Measurements from ENCODE around the gene RHBDL1.
A peak's percentile ranks its signal among the peaks of the same experiment; 100 is the strongest.

RHBDL1 gene

GRCh38 chr16:672851-673250 is 2.6 kb upstream of the RHBDL1 start:
- Histone ChIP-seq H3K27ac (no peak overlapping the region), H3K4me3 (ENCODE audit: low read depth, low read length) (no peak overlapping the region), H3K36me3 (ENCODE audit: control insufficient read depth, insufficient read depth, low read length) (no peaks in the 10 kb centered on the region)

DNA sequence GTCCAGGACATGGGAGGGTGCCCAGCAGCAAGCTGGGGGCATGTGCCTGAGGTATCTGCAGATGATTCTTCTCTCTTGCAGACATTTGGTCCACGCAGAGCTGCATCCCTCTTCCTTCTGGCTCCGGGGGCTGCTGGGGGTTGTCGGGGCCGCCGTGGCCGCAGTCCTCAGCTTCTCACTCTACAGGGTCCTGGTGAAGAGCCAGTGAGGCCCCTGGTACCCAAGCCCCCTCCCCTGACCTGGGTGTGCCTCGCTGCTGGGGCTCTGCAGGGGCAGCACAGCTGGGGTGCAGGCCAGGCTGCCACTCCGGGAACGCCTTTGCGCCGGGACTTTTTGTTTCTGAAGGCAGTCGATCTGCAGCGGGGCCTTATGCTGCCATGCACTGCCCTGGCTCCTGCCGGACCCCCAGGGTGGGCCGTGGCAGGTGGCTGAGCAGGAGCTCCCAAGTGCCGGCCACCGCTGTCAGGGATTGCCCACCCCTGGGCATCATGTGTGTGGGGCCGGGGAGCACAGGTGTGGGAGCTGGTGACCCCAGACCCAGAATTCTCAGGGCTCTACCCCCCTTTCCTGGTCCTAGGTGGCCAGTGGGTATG is 2.0 kb upstream of the RHBDL1 start:
- H3K4me1 ChIP-seq, result peaks cover 3% of the 10 kb centered on the region
- H3K4me3 ChIP-seq (ENCODE audit: low read depth, low read length), result no peak overlapping the region
- no peak overlapping the region for H2AFZ ChIP-seq
- no peak overlapping the region for H3K4me2 ChIP-seq (ENCODE audit: low read length)
- no peaks in the 10 kb centered on the region for H3K79me2 ChIP-seq
- H3K27ac ChIP-seq, result no peak overlapping the region
- H3K9ac ChIP-seq, result no peak overlapping the region
- H3K9me3 ChIP-seq (ENCODE audit: control insufficient read depth, low read length), result no peaks in the 10 kb centered on the region
- H3K36me3 ChIP-seq (ENCODE audit: control insufficient read depth, insufficient read depth, low read length), result no peaks in the 10 kb centered on the region
- TF ChIP-seq, protein P1, sequence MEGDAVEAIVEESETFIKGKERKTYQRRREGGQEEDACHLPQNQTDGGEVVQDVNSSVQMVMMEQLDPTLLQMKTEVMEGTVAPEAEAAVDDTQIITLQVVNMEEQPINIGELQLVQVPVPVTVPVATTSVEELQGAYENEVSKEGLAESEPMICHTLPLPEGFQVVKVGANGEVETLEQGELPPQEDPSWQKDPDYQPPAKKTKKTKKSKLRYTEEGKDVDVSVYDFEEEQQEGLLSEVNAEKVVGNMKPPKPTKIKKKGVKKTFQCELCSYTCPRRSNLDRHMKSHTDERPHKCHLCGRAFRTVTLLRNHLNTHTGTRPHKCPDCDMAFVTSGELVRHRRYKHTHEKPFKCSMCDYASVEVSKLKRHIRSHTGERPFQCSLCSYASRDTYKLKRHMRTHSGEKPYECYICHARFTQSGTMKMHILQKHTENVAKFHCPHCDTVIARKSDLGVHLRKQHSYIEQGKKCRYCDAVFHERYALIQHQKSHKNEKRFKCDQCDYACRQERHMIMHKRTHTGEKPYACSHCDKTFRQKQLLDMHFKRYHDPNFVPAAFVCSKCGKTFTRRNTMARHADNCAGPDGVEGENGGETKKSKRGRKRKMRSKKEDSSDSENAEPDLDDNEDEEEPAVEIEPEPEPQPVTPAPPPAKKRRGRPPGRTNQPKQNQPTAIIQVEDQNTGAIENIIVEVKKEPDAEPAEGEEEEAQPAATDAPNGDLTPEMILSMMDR (IDR thresholded peaks at IDR 0.05), result no peak
- H3K27me3 ChIP-seq (ENCODE audit: control insufficient read depth, insufficient read depth, low read length), result no peaks in the 10 kb centered on the region

More at GRCh38 chr16:672851-673250, 2.6 kb upstream of the RHBDL1 start:
- H3K27me3 ChIP-seq (ENCODE audit: control insufficient read depth, insufficient read depth, low read length), result no peaks in the 10 kb centered on the region
- TF ChIP-seq, protein P1 (IDR thresholded peaks at IDR 0.05), result no peak
- peaks cover 3% of the 10 kb centered on the region for H3K4me1 ChIP-seq
- H3K4me2 ChIP-seq (ENCODE audit: low read length), result no peak overlapping the region
- H3K9me3 ChIP-seq (ENCODE audit: control insufficient read depth, low read length), result no peaks in the 10 kb centered on the region
- no peak overlapping the region for H3K9ac ChIP-seq
- H3K79me2 ChIP-seq, result no peaks in the 10 kb centered on the region
- no peak overlapping the region for H2AFZ ChIP-seq

DNA sequence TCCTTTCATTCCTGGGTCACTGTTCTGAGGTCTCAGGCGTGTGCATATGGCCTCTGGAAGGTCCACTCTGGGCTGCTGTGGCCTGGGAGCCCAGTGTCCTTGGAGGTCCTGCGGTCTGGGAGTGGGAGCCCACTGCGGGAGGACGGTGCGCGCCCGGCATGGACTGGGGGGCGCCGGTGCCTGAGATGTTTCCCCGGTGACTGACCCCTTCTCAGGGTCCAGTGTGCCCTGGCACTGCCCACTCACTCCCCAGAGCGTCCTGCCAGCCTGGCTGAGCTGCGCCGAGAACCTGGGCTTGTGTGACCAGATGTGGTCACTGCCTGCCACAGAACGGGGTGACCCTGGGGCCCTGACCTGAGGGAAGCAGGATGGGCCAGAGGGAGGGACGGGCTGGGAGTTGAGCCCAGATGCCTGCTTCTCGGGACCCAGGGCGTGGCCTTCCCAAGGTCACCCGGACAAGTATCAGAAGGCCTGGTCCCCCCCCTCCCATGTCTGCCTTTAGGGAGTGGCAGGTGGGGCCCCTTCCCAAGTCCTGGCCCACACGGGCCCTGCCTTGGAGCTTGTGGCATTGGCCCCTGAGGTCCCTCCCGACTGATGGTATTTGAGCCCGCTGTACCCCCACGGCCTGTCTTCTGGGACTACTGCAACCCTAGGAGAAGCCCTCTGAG is 1.1 kb upstream of the RHBDL1 start:
- Histone ChIP-seq H3K4me2 (ENCODE audit: low read length) (no peak overlapping the region), H3K27ac (no peak overlapping the region), H3K9me3 (ENCODE audit: control insufficient read depth, low read length) (no peaks in the 10 kb centered on the region), H3K9ac (no peak overlapping the region), H3K36me3 (ENCODE audit: control insufficient read depth, insufficient read depth, low read length) (no peaks in the 10 kb centered on the region), H3K4me3 (ENCODE audit: low read depth, low read length) (no peak overlapping the region), H2AFZ (no peak overlapping the region), H3K79me2 (no peaks in the 10 kb centered on the region), H3K4me1 (no peaks in the 10 kb centered on the region), H3K27me3 (ENCODE audit: control insufficient read depth, insufficient read depth, low read length) (no peaks in the 10 kb centered on the region)
- TF ChIP-seq, protein P1 (IDR thresholded peaks at IDR 0.05), result no peak

GRCh38 chr16:675884-676564 is 553 bp downstream of the RHBDL1 start:
- TF ChIP-seq, protein P1 (IDR thresholded peaks at IDR 0.05), result no peak
- H3K27ac ChIP-seq, result no peak overlapping the region
- peak overlapping the region; percentile 77 for H3K4me2 ChIP-seq (ENCODE audit: low read length)
- H3K4me3 ChIP-seq (ENCODE audit: low read depth, low read length), result no peak overlapping the region
- no peaks in the 10 kb centered on the region for H3K4me1 ChIP-seq
- no peaks in the 10 kb centered on the region for H3K27me3 ChIP-seq (ENCODE audit: control insufficient read depth, insufficient read depth, low read length)
- no peak overlapping the region for H3K9ac ChIP-seq
- H3K9me3 ChIP-seq (ENCODE audit: control insufficient read depth, low read length), result no peaks in the 10 kb centered on the region
- H3K36me3 ChIP-seq (ENCODE audit: control insufficient read depth, insufficient read depth, low read length), result no peaks in the 10 kb centered on the region
- H2AFZ ChIP-seq, result peak overlapping the region; percentile 63
- no peaks in the 10 kb centered on the region for H3K79me2 ChIP-seq
